K562 (cell line): Measurements from ENCODE around the gene AKAP13. TPM values are rescaled to one million over a fixed set of nuclear protein-coding genes. Genes with fewer than 3 reads are reported as not detected.

Experiments
- ATAC-seq: fragments of 200-7000 bp; cut with Tn5 transposase; 3 replicates; pipeline ENCODE4 v1.9.1; 2020; ENCODE audit warnings: moderate library complexity
- BruUV-seq: library from RNA; stranded (reverse); fragments of 400-500 nt; replicated peaks from 2 replicates; lab custom pipeline; 2021; lab: Mats Ljungman, UMichigan
- CTCF ChIA-PET: fragments of 300-600 bp; formaldehyde crosslinking; extraction: SDS; loops from one replicate; lab custom pipeline; 2021; ENCODE audit warnings: low intra/inter-chr PET ratio; lab: Yijun Ruan, JAX
- POLR2A ChIA-PET: fragments of 300-600, 350-650 bp; sonication (Branson Sonifier 250); formaldehyde crosslinking; extraction: SDS; loops from one replicate; lab custom pipeline; 2021; ENCODE audit warnings: antibody characterized with exemption, inconsistent platforms; lab: Yijun Ruan, JAX
- DNase-seq, 4 experiments: peaks; one replicate each; pipeline versions ENCODE4 v3.0.0 to v3.0.0-alpha.2; 2011 to 2018; ENCODE audit warnings: low spot score in 3 of 4, mixed read lengths in 3 of 4; ENCODE audit errors: extremely low read depth in 1 of 4
- FAIRE-seq: peaks from 2 replicates; lab custom pipeline; 2011; peaks lifted over from hg19 to GRCh38; lab: Jason Lieb, UNC
- H2AFZ ChIP-seq: 2 replicates; pipeline ENCODE4 v1.6.0; 2011; ENCODE audit warnings: low read depth, low read length, control low read depth, inconsistent platforms
- H3K27ac ChIP-seq: fragments of 200-600 bp; 3 replicates; pipeline ENCODE4 v1.8.0; 2011; ENCODE audit warnings: low read depth, mild to moderate bottlenecking, control low read depth, inconsistent platforms, low read length, moderate library complexity, mixed read lengths; ENCODE audit errors: extremely low read depth
- H3K27me3 ChIP-seq, 2 experiments: fragments of 300-600 bp in 1 of 2; 2 replicates in 1 of 2; 3 replicates in 1 of 2; pipeline versions ENCODE4 v1.6.0 to v1.8.0; 2011; ENCODE audit warnings: inconsistent platforms in 2 of 2, low read length in 2 of 2, mild to moderate bottlenecking in 1 of 2, mixed read lengths in 1 of 2, moderate library complexity in 1 of 2; ENCODE audit not compliant: control insufficient read depth in 2 of 2, insufficient read depth in 2 of 2
- H3K36me3 ChIP-seq: fragments of 300-600 bp; 3 replicates; pipeline ENCODE4 v1.8.0; 2011; ENCODE audit warnings: mild to moderate bottlenecking, low read length, inconsistent platforms; ENCODE audit not compliant: control insufficient read depth, insufficient read depth
- H3K4me1 ChIP-seq, 2 experiments: fragments of 200-600 bp in 1 of 2; replicated peaks in 1 of 2; 2 replicates in 1 of 2; 3 replicates in 1 of 2; pipeline versions ENCODE4 v1.5.1 to v1.8.0; 2011; ENCODE audit warnings: inconsistent platforms in 2 of 2, low read length in 2 of 2, mild to moderate bottlenecking in 1 of 2, mixed read lengths in 1 of 2, moderate library complexity in 1 of 2; ENCODE audit not compliant: control insufficient read depth in 2 of 2, insufficient read depth in 2 of 2
- H3K4me2 ChIP-seq: 2 replicates; pipeline ENCODE4 v1.6.1; 2011; ENCODE audit warnings: low read length, control low read depth, inconsistent platforms, mixed read lengths; ENCODE audit not compliant: insufficient read depth
- H3K4me3 ChIP-seq: fragments of 200-600 bp; sonication (generic), shearing (Covaris generic); 2 replicates; pipeline ENCODE4 v1.5.1; 2016; ENCODE audit warnings: control low read depth, inconsistent platforms
- H3K79me2 ChIP-seq: fragments of 200-600 bp; 3 replicates; pipeline ENCODE4 v1.8.0; 2011; ENCODE audit warnings: low read length, inconsistent platforms; ENCODE audit not compliant: control insufficient read depth, insufficient read depth
- H3K9ac ChIP-seq, 2 experiments: 2 replicates each; pipeline versions ENCODE4 v1.6.0 to v1.6.1; 2011; ENCODE audit warnings: low read depth in 2 of 2, low read length in 2 of 2, control low read depth in 1 of 2, inconsistent platforms in 1 of 2, mild to moderate bottlenecking in 1 of 2, mixed read lengths in 1 of 2; ENCODE audit not compliant: insufficient read depth in 1 of 2
- H3K9me1 ChIP-seq: one replicate; pipeline ENCODE4 v1.6.0; 2011; ENCODE audit warnings: inconsistent platforms, mild to moderate bottlenecking, low read length, moderate library complexity; ENCODE audit not compliant: control insufficient read depth, insufficient read depth
- H3K9me3 ChIP-seq: replicated peaks from 2 replicates; pipeline ENCODE4 v1.5.1; 2011; ENCODE audit warnings: low read depth, low read length, inconsistent platforms; ENCODE audit not compliant: control insufficient read depth, insufficient read depth
- H4K20me1 ChIP-seq: replicated peaks from 2 replicates; pipeline ENCODE4 v1.6.1; 2011; ENCODE audit warnings: low read length, inconsistent platforms, mixed read lengths; ENCODE audit not compliant: control insufficient read depth, insufficient read depth
- CREB1 ChIP-seq, 2 experiments: sonication (generic) in 1 of 2; formaldehyde crosslinking in 1 of 2; IDR thresholded peaks; 2 replicates each; pipeline versions ENCODE4 v1.6.1 to v1.8.0; 2012 to 2022; ENCODE audit warnings: inconsistent platforms in 1 of 2, mild to moderate bottlenecking in 1 of 2, missing genetic modification reagents in 1 of 2, moderate library complexity in 1 of 2
- KDM1A ChIP-seq, 2 experiments: fragments of 450-650 bp; IDR thresholded peaks; 2 replicates each; pipeline ENCODE4 v1.6.1; 2016; ENCODE audit warnings: mild to moderate bottlenecking in 2 of 2
- RBM15 ChIP-seq: fragments of 200-400 bp; formaldehyde crosslinking; IDR thresholded peaks from 2 replicates; pipeline ENCODE4 v1.6.1; 2018; ENCODE audit warnings: mild to moderate bottlenecking, low read length, moderate library complexity; ENCODE audit not compliant: insufficient read depth
- ZNF239 ChIP-seq: fragments of 250-450 bp; sonication (Bioruptor Pico); IDR thresholded peaks from 2 replicates; pipeline ENCODE4 v1.4.0; 2020; ENCODE audit warnings: mild to moderate bottlenecking
- ZNF77 ChIP-seq: fragments of 250-450 bp; sonication (Bioruptor Pico); IDR thresholded peaks from 2 replicates; pipeline ENCODE4 v1.5.0; 2020
- WGBS: fragments of 100-300 bp; shearing (Covaris generic); methylation state at CpG from one replicate; pipeline ENCODE4 v1.1.6; 2016; ENCODE audit warnings: low coverage, mixed read lengths; ENCODE audit not compliant: insufficient coverage; ENCODE audit errors: missing lambda C conversion rate; 5-methylcytosine and 5-hydroxymethylcytosine counted together
- in situ Hi-C: fragments of 300-500 bp; cut with MboI; formaldehyde crosslinking; loops from 4 replicates; pipeline ENCODE4 v1.15.0; 2018; ENCODE audit warnings: inconsistent platforms, mixed read lengths
- intact Hi-C: fragments of 100-400 bp; cut with micrococcal nuclease; formaldehyde crosslinking; loops from 2 replicates; pipeline ENCODE4 v1.14.2; 2022
- polyA plus RNA-seq, 8 experiments: library from polyadenylated mRNA; depleted of rRNA in 4 of 8; stranded (reverse) in 5 of 8; unstranded in 3 of 8; fragments of >200 nt; fragmentation: Nextera tagmentation in 2 of 8; fragmentation: Illumina TruSeq in 1 of 8; extraction: Ambion mirVana in 2 of 8; extraction: Trizol in 1 of 8; gene quantifications; 2 replicates each; pipeline versions ENCODE4 v1.2.1 to v1.2.3, GENCODE V29; 2011 to 2014; ENCODE audit warnings: inconsistent platforms in 1 of 8, missing spikeins in 1 of 8
- total RNA-seq, 7 experiments: library from RNA; depleted of rRNA in 6 of 7; stranded (reverse); fragments of >200 nt in 6 of 7; fragmentation: Illumina TruSeq in 2 of 7; extraction: Trizol in 2 of 7; gene quantifications; 2 replicates each; pipeline versions ENCODE4 v1.2.1 to v1.2.3, GENCODE V29; 2011 to 2021; ENCODE audit warnings: low replicate concordance in 1 of 7

Gene AKAP13
- total and polyA plus RNA-seq, 9 of the 15 experiments (the other 6 are each of a cell fraction or from before 2014, with no cell fraction given), result 0.03 to 1.7 (median 0.42) TPM

- TF ChIP-seq CREB1 (IDR thresholded peaks at IDR 0.05), result no peak
- TF ChIP-seq CREB1 (CRISPR knock-in tag; IDR thresholded peaks at IDR 0.05), result no peak
- no peak for TF ChIP-seq RBM15
These were observed 2.5 kb downstream of the AKAP13 start (continued) for GRCh38 chr15:85382942-85383341.

DNA sequence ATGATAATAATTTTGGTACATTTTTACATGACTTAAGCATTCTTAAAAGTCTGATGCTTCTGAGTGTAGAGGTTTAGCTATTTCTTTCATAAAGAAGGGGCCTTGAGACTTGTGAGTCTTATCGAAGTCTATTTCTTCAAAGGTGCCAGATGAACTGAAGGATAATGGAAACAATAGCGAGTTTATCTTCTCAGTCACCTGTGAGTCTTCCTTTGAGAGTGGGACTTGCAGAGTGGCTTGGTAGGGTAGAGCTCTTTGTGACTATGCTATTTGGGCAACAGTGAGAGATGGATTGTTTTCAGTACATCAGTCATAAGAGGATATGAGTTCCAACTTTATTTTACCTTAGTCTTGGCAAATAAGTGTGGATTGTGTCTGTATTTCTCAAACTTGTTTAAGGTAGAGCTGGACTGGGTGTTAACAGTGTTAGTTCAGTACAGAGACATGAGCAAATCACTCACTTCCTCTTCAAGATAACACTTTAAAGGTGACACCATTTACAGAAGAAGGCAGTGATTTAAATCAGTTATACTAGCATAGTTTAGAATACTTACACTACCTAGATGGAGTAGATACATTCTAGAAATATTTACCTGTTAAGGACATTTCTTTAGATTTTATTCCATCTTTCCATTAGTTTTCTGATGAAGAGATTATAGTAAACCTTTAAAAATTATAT, 3.2 kb downstream of the AKAP13 start:
- Histone ChIP-seq H3K4me3 (no peak overlapping the region), H3K79me2 (no peaks in the 10 kb centered on the region), H4K20me1 (no peaks in the 10 kb centered on the region), H3K27ac (no peak overlapping the region), H2AFZ (no peak overlapping the region), H3K4me1 (peaks cover 3 to 9% of the 10 kb centered on the region in 2 experiments; a peak in 3 of 5 replicates), H3K9me1 (no peaks in the 10 kb centered on the region), H3K4me2 (no peak overlapping the region), H3K9me3 (no peaks in the 10 kb centered on the region), H3K9ac (no peak overlapping the region), H3K36me3 (no peaks in the 10 kb centered on the region), H3K27me3 (peaks cover 6 to 7% of the 10 kb centered on the region in 2 experiments; a peak in 2 of 5 replicates)
- ATAC-seq (no peak), FAIRE-seq (no peak), DNase-seq (no peak)
- 0% methylated on average over 2 of the region's 2 CpGs for WGBS
- ChIA-PET POLR2A (interaction anchor here (1.4 kb wide), 1 partner anchor 11 kb away, joined by 3 read pairs; no protein-coding TSS in a partner anchor), CTCF (no interaction called here)
- TF ChIP-seq KDM1A (IDR thresholded peaks at IDR 0.05) (0 out of 4 replicates have a peak, but pooled peaks of 1 of the 2 experiments have one; percentile 7), ZNF239 (no peak), ZNF77 (CRISPR knock-in tag) (no peak)
- in situ Hi-C loops, result no loop called here
- intact Hi-C loops, result no loop called here
- no TSS peak for BruUV-seq
